RCC 7860 (cell line): ENCODE measurements around the gene GAREM1.

Experiments used
- DNase-seq: peaks from one replicate; pipeline ENCODE4 v3.0.0-alpha.2; 2015; ENCODE audit warnings: low spot score
- FAIRE-seq: peaks from 2 replicates; lab custom pipeline; 2012; peaks lifted over from hg19 to GRCh38; lab: Jason Lieb, UNC

GAREM1 gene

GRCh38 chr18:32459361-32460101, 11.2 kb downstream of the GAREM1 start:
- FAIRE-seq, result no peak

GRCh38 chr18:32455361-32455760, 15.3 kb downstream of the GAREM1 start:
- FAIRE-seq (no peak), DNase-seq (no peak)

More at GRCh38 chr18:32459361-32460101, 11.2 kb downstream of the GAREM1 start:
- no peak for DNase-seq

- DNase-seq, result no peak
- FAIRE-seq, result no peak
These were observed 16.1 kb downstream of the GAREM1 start for GRCh38 chr18:32454593-32454992.

- DNase-seq, result no peak
- no peak for FAIRE-seq
These were observed 19.8 kb downstream of the GAREM1 start for GRCh38 chr18:32450874-32451273.

- DNase-seq (no peak), FAIRE-seq (no peak)
These were observed 20.5 kb downstream of the GAREM1 start for GRCh38 chr18:32450026-32450691.

GRCh38 chr18:32446780-32447179, 23.9 kb downstream of the GAREM1 start:
- FAIRE-seq (no peak), DNase-seq (no peak)

GRCh38 chr18:32445846-32446245, 24.8 kb downstream of the GAREM1 start:
- FAIRE-seq (no peak), DNase-seq (no peak)

GRCh38 chr18:32443706-32444215, 26.9 kb downstream of the GAREM1 start:
- DNase-seq, result no peak
- no peak for FAIRE-seq

GRCh38 chr18:32443033-32443705, 27.5 kb downstream of the GAREM1 start:
- DNase-seq (no peak), FAIRE-seq (no peak)

GRCh38 chr18:32442575-32442974, 28.1 kb downstream of the GAREM1 start:
- FAIRE-seq (no peak), DNase-seq (no peak)

GRCh38 chr18:32441533-32441932, 29.1 kb downstream of the GAREM1 start:
- DNase-seq, result no peak
- FAIRE-seq, result no peak

- FAIRE-seq, result no peak
- DNase-seq, result no peak
These were observed 30.2 kb downstream of the GAREM1 start for GRCh38 chr18:32440518-32440917.

GRCh38 chr18:32439802-32440201, 30.9 kb downstream of the GAREM1 start:
- DNase-seq (no peak), FAIRE-seq (no peak)

GRCh38 chr18:32439241-32439640, 31.4 kb downstream of the GAREM1 start:
- FAIRE-seq (no peak), DNase-seq (no peak)

GRCh38 chr18:32438173-32438572, 32.5 kb downstream of the GAREM1 start:
- DNase-seq (no peak), FAIRE-seq (no peak)

GRCh38 chr18:32437100-32437834, 33.4 kb downstream of the GAREM1 start:
- DNase-seq (no peak), FAIRE-seq (no peak)

- FAIRE-seq (no peak), DNase-seq (no peak)
These were observed 34.8 kb downstream of the GAREM1 start for GRCh38 chr18:32435631-32436500.

GRCh38 chr18:32431753-32432152, 38.9 kb downstream of the GAREM1 start:
- DNase-seq (no peak), FAIRE-seq (no peak)

- no peak for FAIRE-seq
These were observed 41.3 kb downstream of the GAREM1 start for GRCh38 chr18:32429402-32429801.

More at GRCh38 chr18:32429402-32429801, 41.3 kb downstream of the GAREM1 start:
- no peak for DNase-seq
